HT-29 (cell line): ENCODE measurements around the gene GRPEL2. TPM values are rescaled to one million over a fixed set of nuclear protein-coding genes. Genes with fewer than 3 reads are reported as not detected.

ENCODE experiments used
- DNase-seq: peaks from one replicate; pipeline ENCODE4 v3.0.0-alpha.2; 2015; ENCODE audit warnings: low spot score
- total RNA-seq: library from RNA; depleted of rRNA; stranded (reverse); fragments of >200 nt; shearing (Covaris generic); gene quantifications from 2 replicates; pipeline ENCODE4 v1.2.3, GENCODE V29; 2014; rRNA removed

GRPEL2 gene
- total RNA-seq: 10.7 and 14.2 TPM in 2 replicates

GRCh38 chr5:149345147-149345891 is at the start of gene GRPEL2:
Gene GRPEL2 (plus strand): TSS chr5:149345499. CDS start chr5:149345540, 41 bp downstream.
- DNase-seq: peak; percentile 97

GRCh38 chr5:149297340-149298025 is 47.8 kb upstream of the GRPEL2 start:
- no peak for DNase-seq

GRCh38 chr5:149298163-149298562 is 47.1 kb upstream of the GRPEL2 start:
- no peak for DNase-seq

GRCh38 chr5:149298842-149299404 is 46.4 kb upstream of the GRPEL2 start:
- no peak for DNase-seq

- DNase-seq: no peak
These were observed 45.7 kb upstream of the GRPEL2 start for GRCh38 chr5:149299451-149300054.

GRCh38 chr5:149300441-149300840 is 44.9 kb upstream of the GRPEL2 start:
- DNase-seq: no peak

- DNase-seq: no peak
These were observed 44.1 kb upstream of the GRPEL2 start for GRCh38 chr5:149301049-149301743.

- no peak for DNase-seq
These were observed 43.4 kb upstream of the GRPEL2 start for GRCh38 chr5:149301744-149302380.

- no peak for DNase-seq
These were observed 42.7 kb upstream of the GRPEL2 start for GRCh38 chr5:149302641-149303040.

GRCh38 chr5:149303210-149303609 is 42.1 kb upstream of the GRPEL2 start:
- no peak for DNase-seq

- no peak for DNase-seq
These were observed 40.9 kb upstream of the GRPEL2 start for GRCh38 chr5:149304195-149305078.

- DNase-seq: no peak
These were observed 35.9 kb upstream of the GRPEL2 start for GRCh38 chr5:149309354-149309753.

GRCh38 chr5:149310488-149310887 is 34.8 kb upstream of the GRPEL2 start:
- no peak for DNase-seq

GRCh38 chr5:149310947-149311658 is 34.2 kb upstream of the GRPEL2 start:
- no peak for DNase-seq

- DNase-seq: no peak
These were observed 32.0 kb upstream of the GRPEL2 start for GRCh38 chr5:149313151-149313841.

GRCh38 chr5:149314571-149315111 is 30.7 kb upstream of the GRPEL2 start:
- DNase-seq: peak; percentile 19

- no peak for DNase-seq
These were observed 29.5 kb upstream of the GRPEL2 start for GRCh38 chr5:149315753-149316152.

- DNase-seq: peak; percentile 71
These were observed 27.8 kb upstream of the GRPEL2 start for GRCh38 chr5:149317281-149318048.
